ENCODE data around the gene MRPS10. TPM values are rescaled to one million over a fixed set of nuclear protein-coding genes. Genes with fewer than 3 reads are reported as not detected.

The MRPS10 gene
- polyA plus RNA-seq, 3 donors: 9.2 to 33.0 (median 31.4) TPM

DNA sequence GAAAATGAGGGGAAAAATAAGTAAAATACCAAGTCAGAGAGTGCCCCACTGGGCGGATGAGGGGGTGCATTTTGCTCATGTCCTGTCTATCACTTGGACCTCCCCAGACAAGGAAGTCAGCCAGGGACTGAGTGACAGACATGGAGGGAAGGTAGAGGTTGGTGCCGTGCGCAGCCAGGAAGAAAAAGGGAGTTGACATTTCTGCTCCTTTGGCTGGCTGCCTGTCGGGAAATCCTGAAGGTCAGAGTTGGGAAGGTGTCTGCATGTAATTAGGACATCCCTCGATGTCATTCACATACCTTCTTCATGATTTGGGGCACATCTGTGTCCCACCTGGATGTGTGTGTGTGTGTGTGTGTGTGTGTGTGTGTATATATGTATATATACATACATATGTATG lies 35.6 kb downstream of the MRPS10 start:
- H3K27ac ChIP-seq (ENCODE audit: low read depth in 1 of 2, low read length in 2 of 2): no peak overlapping the region
- Mint-ChIP-seq H3K27me3 (ENCODE audit: low read depth in 3 of 3) (peaks cover 4 to 9% (median 5%) of the 10 kb centered on the region in 3 donors), H3K27ac (no peak overlapping the region), H3K9me3 (no peaks in the 10 kb centered on the region), H3K4me1 (peaks cover 8% of the 10 kb centered on the region), H3K36me3 (no peaks in the 10 kb centered on the region), H3K4me3 (no peak overlapping the region)
- no peaks in the 10 kb centered on the region for H3K9me3 ChIP-seq (replicated peaks in 1 of 2; ENCODE audit: control insufficient read depth in 1 of 2, insufficient read depth in 1 of 2, low read length in 2 of 2)
- H3K4me1 ChIP-seq (ENCODE audit: control insufficient read depth in 1 of 2, insufficient read depth in 2 of 2, low read length in 2 of 2): peaks cover 0 to 3% of the 10 kb centered on the region in 2 donors
- TF ChIP-seq, protein P1, sequence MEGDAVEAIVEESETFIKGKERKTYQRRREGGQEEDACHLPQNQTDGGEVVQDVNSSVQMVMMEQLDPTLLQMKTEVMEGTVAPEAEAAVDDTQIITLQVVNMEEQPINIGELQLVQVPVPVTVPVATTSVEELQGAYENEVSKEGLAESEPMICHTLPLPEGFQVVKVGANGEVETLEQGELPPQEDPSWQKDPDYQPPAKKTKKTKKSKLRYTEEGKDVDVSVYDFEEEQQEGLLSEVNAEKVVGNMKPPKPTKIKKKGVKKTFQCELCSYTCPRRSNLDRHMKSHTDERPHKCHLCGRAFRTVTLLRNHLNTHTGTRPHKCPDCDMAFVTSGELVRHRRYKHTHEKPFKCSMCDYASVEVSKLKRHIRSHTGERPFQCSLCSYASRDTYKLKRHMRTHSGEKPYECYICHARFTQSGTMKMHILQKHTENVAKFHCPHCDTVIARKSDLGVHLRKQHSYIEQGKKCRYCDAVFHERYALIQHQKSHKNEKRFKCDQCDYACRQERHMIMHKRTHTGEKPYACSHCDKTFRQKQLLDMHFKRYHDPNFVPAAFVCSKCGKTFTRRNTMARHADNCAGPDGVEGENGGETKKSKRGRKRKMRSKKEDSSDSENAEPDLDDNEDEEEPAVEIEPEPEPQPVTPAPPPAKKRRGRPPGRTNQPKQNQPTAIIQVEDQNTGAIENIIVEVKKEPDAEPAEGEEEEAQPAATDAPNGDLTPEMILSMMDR (IDR thresholded peaks at IDR 0.05): no peak
- no peak overlapping the region for H3K4me3 ChIP-seq (replicated peaks in 1 of 3; ENCODE audit: low read depth in 2 of 3, low read length in 3 of 3)
- 100% methylated on average over 1 of the region's 5 CpGs for WGBS (ENCODE audit: insufficient coverage)
- no peak for DNase-seq
- no peaks in the 10 kb centered on the region for H3K79me2 ChIP-seq (ENCODE audit: insufficient read depth, low read length)
- H4K20me1 ChIP-seq (ENCODE audit: insufficient read depth, low read length): no peaks in the 10 kb centered on the region
- H2AFZ ChIP-seq (ENCODE audit: insufficient read depth, low read depth, low read length, poor library complexity, severe bottlenecking): no peak overlapping the region
- H3K4me2 ChIP-seq (replicated peaks; ENCODE audit: extremely low read depth, low read length, poor library complexity, severe bottlenecking): no peak overlapping the region
- H3K27me3 ChIP-seq (ENCODE audit: control insufficient read depth in 2 of 2, insufficient read depth in 2 of 2, low read length in 2 of 2): no peaks in the 10 kb centered on the region
- H3K9ac ChIP-seq (ENCODE audit: insufficient read depth, low read length, poor library complexity, severe bottlenecking): no peak overlapping the region
- no peaks in the 10 kb centered on the region for H3K36me3 ChIP-seq (replicated peaks in 1 of 2; ENCODE audit: control insufficient read depth in 1 of 2, insufficient read depth in 2 of 2, low read length in 2 of 2)
- intact Hi-C loops (cut with micrococcal nuclease): no loop called here

DNA sequence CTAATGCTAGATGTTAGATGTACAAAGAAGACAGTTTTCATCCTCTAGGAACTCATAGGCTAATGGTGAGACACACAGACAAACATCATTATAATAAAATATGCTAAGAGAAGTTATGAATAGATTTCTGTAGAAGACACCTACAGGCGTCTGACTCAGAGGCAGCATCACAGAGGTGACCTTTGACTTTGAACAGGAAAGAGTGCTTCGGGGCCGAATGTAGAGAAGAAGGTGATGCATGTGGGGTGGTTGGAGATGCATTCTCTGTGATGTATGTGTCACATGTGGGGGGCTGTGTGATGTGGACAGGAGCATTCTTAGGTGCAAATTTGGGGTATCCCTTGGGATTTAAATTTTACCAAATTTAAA lies 37.7 kb downstream of the MRPS10 start:
- intact Hi-C loops (cut with micrococcal nuclease): no loop called here
- Mint-ChIP-seq H3K36me3 (no peaks in the 10 kb centered on the region), H3K9me3 (no peaks in the 10 kb centered on the region)

More for the DNA sequence above, 37.7 kb downstream of the MRPS10 start:
- TF ChIP-seq, protein P1 (IDR thresholded peaks at IDR 0.05): no peak
- Histone ChIP-seq H3K27me3 (ENCODE audit: control insufficient read depth in 2 of 2, insufficient read depth in 2 of 2, low read length in 2 of 2) (no peaks in the 10 kb centered on the region), H3K9ac (ENCODE audit: insufficient read depth, low read length, poor library complexity, severe bottlenecking) (no peak overlapping the region), H3K36me3 (replicated peaks in 1 of 2; ENCODE audit: control insufficient read depth in 1 of 2, insufficient read depth in 2 of 2, low read length in 2 of 2) (no peaks in the 10 kb centered on the region), H3K4me2 (replicated peaks; ENCODE audit: extremely low read depth, low read length, poor library complexity, severe bottlenecking) (no peak overlapping the region), H3K79me2 (ENCODE audit: insufficient read depth, low read length) (no peaks in the 10 kb centered on the region), H3K27ac (ENCODE audit: low read depth in 1 of 2, low read length in 2 of 2) (no peak overlapping the region), H3K4me1 (ENCODE audit: control insufficient read depth in 1 of 2, insufficient read depth in 2 of 2, low read length in 2 of 2) (peaks cover 0 to 3% of the 10 kb centered on the region in 2 donors), H3K9me3 (replicated peaks in 1 of 2; ENCODE audit: control insufficient read depth in 1 of 2, insufficient read depth in 1 of 2, low read length in 2 of 2) (no peaks in the 10 kb centered on the region), H4K20me1 (ENCODE audit: insufficient read depth, low read length) (no peaks in the 10 kb centered on the region), H3K4me3 (replicated peaks in 1 of 3; ENCODE audit: low read depth in 2 of 3, low read length in 3 of 3) (no peak overlapping the region), H2AFZ (ENCODE audit: insufficient read depth, low read depth, low read length, poor library complexity, severe bottlenecking) (no peak overlapping the region)
- no peak for DNase-seq
- 83% methylated on average over 3 of the region's 3 CpGs for WGBS (ENCODE audit: insufficient coverage)
- no peak overlapping the region for H3K4me3 Mint-ChIP-seq
- peaks cover 4 to 9% (median 5%) of the 10 kb centered on the region in 3 donors for H3K27me3 Mint-ChIP-seq (ENCODE audit: low read depth in 3 of 3)
- H3K27ac Mint-ChIP-seq: no peak overlapping the region
- H3K4me1 Mint-ChIP-seq: peaks cover 8% of the 10 kb centered on the region
